Mucosa of stomach (tissue), 1 donor: Measurements from ENCODE around the gene CRYGA.

ENCODE experiments used
- H3K27me3 ChIP-seq: one replicate; pipeline ENCODE4 v1.7.0; 2013; ENCODE audit warnings: mild to moderate bottlenecking, low read length; ENCODE audit not compliant: control insufficient read depth, insufficient read depth
- H3K36me3 ChIP-seq: one replicate; pipeline ENCODE4 v1.7.0; 2013; ENCODE audit warnings: low read length; ENCODE audit not compliant: control insufficient read depth, insufficient read depth
- H3K4me1 ChIP-seq: one replicate; pipeline ENCODE4 v1.7.0; 2013; ENCODE audit warnings: mild to moderate bottlenecking, low read length; ENCODE audit not compliant: control insufficient read depth, insufficient read depth
- H3K4me3 ChIP-seq: one replicate; pipeline ENCODE4 v1.7.0; 2013; ENCODE audit warnings: low read length
- H3K9ac ChIP-seq: one replicate; pipeline ENCODE4 v1.7.0; 2013; ENCODE audit warnings: mild to moderate bottlenecking, low read length, moderate library complexity
- H3K9me3 ChIP-seq: one replicate; pipeline ENCODE4 v1.7.0; 2013; ENCODE audit warnings: mild to moderate bottlenecking, low read length, moderate library complexity; ENCODE audit not compliant: control insufficient read depth
- donor health status: Pancreatic carcinoma.

Gene CRYGA

GRCh38 chr2:208163489-208163888, at the start of gene CRYGA:
CRYGA (minus strand) TSS chr2:208163589; CDS start chr2:208163556, 33 bp downstream.
- H3K4me1 ChIP-seq, result no peaks in the 10 kb centered on the region
- H3K27me3 ChIP-seq, result no peaks in the 10 kb centered on the region
- no peak within 1 kb of the TSS for H3K9ac ChIP-seq
- no peak within 1 kb of the TSS for H3K4me3 ChIP-seq
- no peaks in the 10 kb centered on the region for H3K36me3 ChIP-seq
- no peaks in the 10 kb centered on the region for H3K9me3 ChIP-seq

- Histone ChIP-seq H3K9me3 (no peaks in the 10 kb centered on the region), H3K4me3 (no peak overlapping the region), H3K9ac (no peak overlapping the region), H3K4me1 (no peaks in the 10 kb centered on the region), H3K36me3 (no peaks in the 10 kb centered on the region), H3K27me3 (no peaks in the 10 kb centered on the region)
Measured at GRCh38 chr2:208210688-208211451, 47.5 kb upstream of the CRYGA start.

- Histone ChIP-seq H3K36me3 (no peaks in the 10 kb centered on the region), H3K9me3 (no peaks in the 10 kb centered on the region), H3K27me3 (no peaks in the 10 kb centered on the region), H3K4me3 (no peak overlapping the region), H3K9ac (no peak overlapping the region), H3K4me1 (no peaks in the 10 kb centered on the region)
Measured at GRCh38 chr2:208208335-208209085, 45.1 kb upstream of the CRYGA start.

- Histone ChIP-seq H3K4me3 (no peak overlapping the region), H3K9me3 (no peaks in the 10 kb centered on the region), H3K27me3 (no peaks in the 10 kb centered on the region), H3K9ac (no peak overlapping the region), H3K4me1 (no peaks in the 10 kb centered on the region), H3K36me3 (no peaks in the 10 kb centered on the region)
Measured at GRCh38 chr2:208207769-208208168, 44.4 kb upstream of the CRYGA start.

GRCh38 chr2:208204166-208204565, 40.8 kb upstream of the CRYGA start:
- Histone ChIP-seq H3K36me3 (no peaks in the 10 kb centered on the region), H3K27me3 (no peaks in the 10 kb centered on the region), H3K4me1 (no peaks in the 10 kb centered on the region), H3K9me3 (no peaks in the 10 kb centered on the region), H3K9ac (no peak overlapping the region), H3K4me3 (no peak overlapping the region)

GRCh38 chr2:208195531-208195930, 32.1 kb upstream of the CRYGA start:
- H3K9me3 ChIP-seq, result no peaks in the 10 kb centered on the region
- no peaks in the 10 kb centered on the region for H3K27me3 ChIP-seq
- H3K9ac ChIP-seq, result no peak overlapping the region
- no peak overlapping the region for H3K4me3 ChIP-seq
- no peaks in the 10 kb centered on the region for H3K36me3 ChIP-seq
- H3K4me1 ChIP-seq, result peaks cover 7% of the 10 kb centered on the region

- Histone ChIP-seq H3K36me3 (no peaks in the 10 kb centered on the region), H3K27me3 (peaks cover 3% of the 10 kb centered on the region), H3K9ac (no peak overlapping the region), H3K4me1 (peaks cover 7% of the 10 kb centered on the region), H3K4me3 (no peak overlapping the region), H3K9me3 (no peaks in the 10 kb centered on the region)
Measured at GRCh38 chr2:208192611-208193236, 29.3 kb upstream of the CRYGA start.

- Histone ChIP-seq H3K9me3 (no peaks in the 10 kb centered on the region), H3K27me3 (peaks cover 3% of the 10 kb centered on the region), H3K4me1 (peaks cover 7% of the 10 kb centered on the region), H3K4me3 (no peak within 1 kb of the TSS), H3K9ac (no peak within 1 kb of the TSS), H3K36me3 (no peaks in the 10 kb centered on the region)
Measured at GRCh38 chr2:208189810-208190503, 26.6 kb upstream of the CRYGA start, which contains the start of gene C2orf80. C2orf80 (minus strand) TSS chr2:208190030; CDS start chr2:208186986, 3,044 bp downstream.

- H3K4me1 ChIP-seq, result peaks cover 7% of the 10 kb centered on the region
- H3K36me3 ChIP-seq, result no peaks in the 10 kb centered on the region
- H3K9ac ChIP-seq, result no peak overlapping the region
- peaks cover 3% of the 10 kb centered on the region for H3K27me3 ChIP-seq
- no peak overlapping the region for H3K4me3 ChIP-seq
- H3K9me3 ChIP-seq, result no peaks in the 10 kb centered on the region
Measured at GRCh38 chr2:208189069-208189809, 25.9 kb upstream of the CRYGA start.

- Histone ChIP-seq H3K9ac (no peak overlapping the region), H3K36me3 (no peaks in the 10 kb centered on the region), H3K9me3 (no peaks in the 10 kb centered on the region), H3K4me1 (no peaks in the 10 kb centered on the region), H3K27me3 (peaks cover 3% of the 10 kb centered on the region), H3K4me3 (no peak overlapping the region)
Measured at GRCh38 chr2:208186893-208187292, 23.5 kb upstream of the CRYGA start.

GRCh38 chr2:208186465-208186864, 23.1 kb upstream of the CRYGA start:
- Histone ChIP-seq H3K9me3 (no peaks in the 10 kb centered on the region), H3K4me1 (no peaks in the 10 kb centered on the region), H3K36me3 (no peaks in the 10 kb centered on the region), H3K9ac (no peak overlapping the region), H3K4me3 (no peak overlapping the region), H3K27me3 (peaks cover 3% of the 10 kb centered on the region)
